GM18951 (cell line): ENCODE measurements around the gene ZGRF1.
"Not testable (repeated sequence)": the region's sequence is repeated elsewhere in the genome, so short reads cannot be mapped to it uniquely, and the experiment has no call there.

Source experiments
- POLR2A ChIP-seq: IDR thresholded peaks from 4 replicates; pipeline ENCODE4 v1.6.1; 2011; ENCODE audit warnings: mild to moderate bottlenecking; ENCODE audit not compliant: insufficient read length, insufficient read depth; ENCODE audit errors: extremely low read depth
- in situ Hi-C: fragments of 300-500 bp; cut with MboI; formaldehyde crosslinking; loops from one replicate; pipeline ENCODE4 v1.12.0; 2022; ENCODE audit warnings: low sequenced_read_pairs, mixed read lengths, inconsistent platforms; ENCODE audit not compliant: unreplicated experiment

Gene ZGRF1

GRCh38 chr4:112636688-112637551 lies at the start of gene ZGRF1, which contains the start of gene LARP7:
Gene ZGRF1 (minus strand): TSS chr4:112636909. CDS start chr4:112633176, 3,733 bp downstream.
Gene LARP7 (plus strand): TSS chr4:112637143. CDS start chr4:112644670, 7,527 bp downstream.
- TF ChIP-seq POLR2A = peak; percentile 56
- in situ Hi-C loops = loop anchor here (25.0 kb wide), 1 partner anchor 300 kb away; no protein-coding TSS in a partner anchor

- in situ Hi-C loops = no loop called here
- TF ChIP-seq POLR2A = no peak
These were observed 44.3 kb upstream of the ZGRF1 start for GRCh38 chr4:112680996-112681395.

GRCh38 chr4:112677519-112678091 lies 40.9 kb upstream of the ZGRF1 start:
- TF ChIP-seq POLR2A = no peak
- in situ Hi-C loops = no loop called here

GRCh38 chr4:112674376-112674775 lies 37.7 kb upstream of the ZGRF1 start:
- in situ Hi-C loops = no loop called here

GRCh38 chr4:112673686-112674085 lies 37.0 kb upstream of the ZGRF1 start:
- in situ Hi-C loops = no loop called here
- no peak for TF ChIP-seq POLR2A

More at GRCh38 chr4:112674376-112674775, 37.7 kb upstream of the ZGRF1 start:
- TF ChIP-seq POLR2A = no peak

GRCh38 chr4:112673076-112673475 lies 36.4 kb upstream of the ZGRF1 start:
- TF ChIP-seq POLR2A = no peak
- in situ Hi-C loops = no loop called here

- TF ChIP-seq POLR2A = no peak
- in situ Hi-C loops = no loop called here
These were observed 31.4 kb upstream of the ZGRF1 start for GRCh38 chr4:112668131-112668530.

- in situ Hi-C loops = no loop called here
- no peak for TF ChIP-seq POLR2A
These were observed 27.9 kb upstream of the ZGRF1 start for GRCh38 chr4:112664611-112665010.

GRCh38 chr4:112656115-112656514 lies 19.4 kb upstream of the ZGRF1 start:
- in situ Hi-C loops = not testable (repeated sequence)

- in situ Hi-C loops = no loop called here
- no peak for TF ChIP-seq POLR2A
These were observed 18.6 kb upstream of the ZGRF1 start for GRCh38 chr4:112655270-112655669.

- no peak for TF ChIP-seq POLR2A
- in situ Hi-C loops = no loop called here
These were observed 15.5 kb upstream of the ZGRF1 start for GRCh38 chr4:112652216-112652615.

- in situ Hi-C loops = no loop called here
- no peak for TF ChIP-seq POLR2A
These were observed 14.9 kb upstream of the ZGRF1 start for GRCh38 chr4:112651641-112652040.

- in situ Hi-C loops = no loop called here
- no peak for TF ChIP-seq POLR2A
These were observed 13.6 kb upstream of the ZGRF1 start for GRCh38 chr4:112650332-112650731.

GRCh38 chr4:112649055-112649408 lies 12.3 kb upstream of the ZGRF1 start:
- TF ChIP-seq POLR2A = no peak
- in situ Hi-C loops = loop anchor here (25.0 kb wide), 1 partner anchor 288 kb away; no protein-coding TSS in a partner anchor
